A549 treated with CORT108297 at 1 μM for 4 hours (cell line): Measurements from ENCODE around the gene RBM24. TPM values are rescaled to one million over a fixed set of nuclear protein-coding genes. Genes with fewer than 3 reads are reported as not detected.

Source experiments
- total RNA-seq: library from RNA; stranded (reverse); fragments of 200-300 nt; extraction: Qiagen RNA extraction; gene quantifications from 5 replicates; pipeline ENCODE4 v1.2.3, GENCODE V29; 2022

Gene RBM24
- total RNA-seq = 8.3 to 11.2 TPM (median 9.7 TPM) in 5 replicates

DNA sequence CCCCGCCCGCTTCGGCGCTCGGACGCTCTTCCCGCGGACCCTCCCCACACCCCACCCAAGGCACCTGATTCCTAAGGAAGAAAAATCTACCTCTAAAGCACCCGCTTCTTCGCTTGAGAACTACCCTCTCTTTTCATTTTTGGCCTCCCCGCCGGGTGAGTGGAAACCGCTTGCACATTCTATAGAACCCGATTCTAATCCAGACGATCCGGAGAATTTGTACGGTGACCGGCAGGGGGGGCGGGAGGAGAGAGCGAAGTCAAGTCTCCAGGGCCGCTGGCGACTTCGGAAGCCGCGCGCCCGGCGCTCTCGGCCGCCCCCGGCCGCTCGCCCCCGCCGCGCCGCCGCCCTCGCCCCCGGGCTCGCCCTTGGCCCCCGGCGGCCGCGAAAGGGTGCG lies at the start of gene RBM24:
TSS of gene RBM24 (plus strand) at position 262 of the 397 bp plus-strand sequence. CDS start 221 bp downstream, outside the sequence.

Other genes with a start within 250 kb of the RBM24 start
- not detected in 5 replicates for gene STMND1, start 179.3 kb upstream of the RBM24 start, total RNA-seq
- gene CAP2, start 112.2 kb downstream of the RBM24 start, total RNA-seq = 11.3 to 15.2 TPM (median 12.8 TPM) in 5 replicates